ENCODE results near the gene TSPAN18.

DNA sequence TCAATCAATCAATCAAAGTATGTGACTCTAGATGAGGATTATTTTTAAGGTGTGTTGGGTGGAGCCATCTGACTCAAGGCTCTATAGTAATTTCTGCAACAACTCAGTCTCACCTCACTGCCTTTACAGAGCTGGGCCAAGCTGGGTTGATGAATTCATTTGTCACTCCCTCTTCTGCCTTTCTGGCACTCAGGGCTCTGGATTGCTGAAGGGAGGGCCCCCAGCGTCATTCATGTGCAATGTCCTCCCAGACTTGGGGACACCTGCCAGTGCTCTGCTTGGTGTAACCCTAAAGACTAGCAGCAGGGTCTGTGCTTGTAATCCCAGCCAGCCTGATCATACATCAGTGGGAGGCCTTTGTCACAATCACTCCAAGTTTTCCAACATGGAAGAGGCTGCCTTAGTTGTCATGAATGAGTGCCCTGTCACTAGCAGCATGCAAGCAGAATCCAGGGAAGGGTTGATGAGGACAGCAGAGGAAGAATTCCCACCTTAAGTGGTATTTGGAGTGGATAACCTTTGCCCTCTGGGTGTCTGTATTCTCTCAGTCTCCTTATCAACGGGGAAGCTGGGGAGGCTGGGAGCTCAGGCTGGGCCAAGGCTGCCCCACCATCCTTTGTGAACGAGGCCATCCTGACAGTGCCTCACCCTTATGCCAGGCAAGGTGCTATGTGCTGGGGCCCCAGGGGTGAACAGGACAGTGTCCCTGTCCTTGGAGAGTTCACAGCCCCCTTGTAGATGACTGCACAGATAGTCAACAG lies 225.9 kb downstream of the TSPAN18 start:
- TF ChIP-seq CTCF (IDR thresholded peaks at IDR 0.05; ENCODE audit: insufficient read depth, low read depth, low read length) (no peak), EZH2 (IDR thresholded peaks at IDR 0.05; ENCODE audit: insufficient read depth, low read length) (no peak)
